A673 (cell line): ENCODE data around the gene SEC23IP.

ENCODE experiments used
- CTCF ChIP-seq: fragments of 300-800, 200-600 bp; sonication (generic); conservative IDR thresholded peaks from 2 replicates; pipeline ENCODE4 v1.5.1; 2017; ENCODE audit warnings: low read depth, mild to moderate bottlenecking, antibody characterized with exemption, low read length, moderate library complexity, mixed read lengths
- EZH2 ChIP-seq: fragments of 200-600 bp; sonication (generic); IDR thresholded peaks from 2 replicates; pipeline ENCODE4 v1.6.1; 2017; ENCODE audit warnings: borderline replicate concordance, low read depth, mild to moderate bottlenecking, mixed read lengths, antibody characterized with exemption, low read length; ENCODE audit not compliant: poor library complexity, severe bottlenecking

GRCh38 chr10:119872860-119873681 is 19.5 kb upstream of the SEC23IP start:
- TF ChIP-seq EZH2, result no peak
- no peak for TF ChIP-seq CTCF
